NCI-H146 treated with DMSO at 0.1 percent for 48 hours (cell line): Measurements from ENCODE around the gene ALDH1B1.
A peak's percentile ranks its signal among the peaks of the same experiment; 100 is the strongest.
"Not testable (repeated sequence)": the region's sequence is repeated elsewhere in the genome, so short reads cannot be mapped to it uniquely, and the experiment has no call there.

Source experiments
- DNase-seq: peaks from one replicate; lab custom pipeline; 2025; ENCODE audit not compliant: unreplicated experiment; lab: John Stamatoyannopoulos, UW

ALDH1B1 gene

DNA sequence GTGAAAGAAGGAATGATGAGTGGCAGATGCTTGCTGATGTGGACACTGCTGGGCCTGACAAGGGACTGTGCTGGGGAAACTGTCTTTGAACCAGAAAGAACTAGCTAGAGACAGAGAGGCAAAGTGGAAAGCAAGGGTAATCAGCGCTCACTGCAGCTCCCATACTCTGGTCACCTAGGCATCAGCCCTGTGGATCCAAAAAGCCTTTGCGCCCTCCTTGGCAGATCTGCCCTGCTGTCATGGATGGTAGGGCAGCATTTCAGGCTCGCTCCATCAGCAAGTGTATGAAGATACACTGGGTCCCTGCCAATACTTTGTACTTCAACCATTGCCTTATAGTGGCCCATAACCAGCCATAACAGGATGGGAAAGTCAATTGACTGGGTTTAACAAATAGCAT is 6.6 kb upstream of the ALDH1B1 start:
- no peak for DNase-seq

DNA sequence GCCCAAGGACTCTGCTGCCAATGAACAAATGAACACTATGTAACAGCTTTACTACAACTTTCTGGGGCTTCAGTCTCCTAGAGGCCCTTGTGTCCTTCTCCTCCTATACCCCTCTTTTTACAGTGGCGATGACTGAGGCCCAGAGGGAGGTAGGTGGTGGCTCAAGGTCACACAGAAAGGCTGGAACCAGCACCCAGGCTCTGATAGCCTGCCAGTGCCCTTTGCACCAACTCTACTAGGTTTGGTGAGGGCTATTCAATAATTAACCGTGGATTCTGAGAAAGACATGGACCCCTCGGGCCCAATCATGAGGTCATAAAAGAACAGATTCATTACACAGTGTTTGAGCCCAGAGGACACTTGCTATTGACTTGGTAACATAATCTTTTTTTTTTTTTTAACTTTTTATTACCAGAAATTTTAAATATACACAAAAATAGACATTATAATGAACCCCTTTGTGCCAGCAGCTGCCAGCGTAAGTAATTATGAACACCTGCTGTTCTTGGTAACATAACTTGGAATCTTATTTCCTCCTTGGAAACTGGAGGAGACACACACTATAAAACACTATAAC is 6.1 kb upstream of the ALDH1B1 start:
- peak; percentile 92 for DNase-seq

GRCh38 chr9:38387066-38387465 is 5.4 kb upstream of the ALDH1B1 start:
- DNase-seq = no peak

DNA sequence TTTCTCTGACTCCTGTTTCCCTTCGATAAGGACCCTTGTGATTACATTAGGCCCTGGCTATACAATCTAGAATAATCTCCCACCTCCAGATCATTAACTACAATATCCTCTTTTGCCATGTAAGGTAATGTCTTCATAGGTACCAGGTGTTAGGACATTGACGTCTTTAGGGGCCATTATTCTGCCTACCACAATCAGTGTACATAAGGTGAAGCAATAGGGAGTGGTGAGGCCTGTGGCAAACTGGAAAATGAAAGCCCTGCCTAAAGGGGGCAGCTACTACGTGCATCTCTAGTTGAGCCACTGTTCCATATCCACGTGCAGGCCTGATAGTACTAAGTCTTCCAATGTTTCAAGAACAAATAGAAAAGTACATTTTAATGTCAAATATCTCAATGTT is 4.8 kb upstream of the ALDH1B1 start:
- DNase-seq = no peak

- DNase-seq = no peak
These were observed 3.9 kb upstream of the ALDH1B1 start for GRCh38 chr9:38388283-38389223.

DNA sequence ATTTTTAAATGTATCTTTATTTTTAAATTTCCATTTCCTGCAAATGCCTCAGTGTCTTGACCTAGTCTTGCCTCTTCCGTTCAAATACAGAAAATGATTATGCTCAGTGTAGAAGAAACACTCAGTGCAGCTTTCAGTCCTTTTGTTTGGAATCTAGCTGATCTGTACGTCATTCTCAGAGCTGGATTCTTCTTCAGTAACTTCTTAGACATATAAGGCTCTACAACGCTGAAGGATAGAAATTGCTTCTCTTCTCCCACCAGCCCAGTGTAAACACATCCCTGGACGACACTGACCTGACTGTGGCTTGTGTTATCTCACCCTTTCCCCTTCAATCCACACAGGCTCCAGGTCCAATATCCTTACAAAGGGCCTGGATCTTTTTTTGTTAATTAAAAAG is 3.2 kb upstream of the ALDH1B1 start:
- no peak for DNase-seq

- no peak for DNase-seq
These were observed 2.1 kb upstream of the ALDH1B1 start for GRCh38 chr9:38390442-38390841.

DNA sequence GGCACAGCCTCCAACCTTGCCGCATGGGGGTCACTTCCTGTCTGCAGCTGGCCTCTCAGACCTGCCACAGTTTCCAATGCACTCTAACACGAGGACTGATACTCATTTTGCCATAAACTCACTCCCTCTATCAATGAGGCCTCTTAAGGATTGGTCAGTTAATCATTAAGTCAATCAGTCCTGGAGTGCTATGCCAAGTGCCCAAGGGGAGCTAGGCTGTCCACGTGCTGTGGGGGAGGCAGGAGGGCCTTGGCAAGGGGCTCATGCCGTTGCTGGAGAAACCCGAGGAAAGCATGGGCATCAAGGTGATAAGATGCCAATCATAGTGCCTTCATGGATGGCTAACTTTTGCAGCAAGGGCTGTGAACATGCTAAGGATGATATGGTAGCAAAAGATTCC is 1.7 kb upstream of the ALDH1B1 start:
- DNase-seq = no peak

DNA sequence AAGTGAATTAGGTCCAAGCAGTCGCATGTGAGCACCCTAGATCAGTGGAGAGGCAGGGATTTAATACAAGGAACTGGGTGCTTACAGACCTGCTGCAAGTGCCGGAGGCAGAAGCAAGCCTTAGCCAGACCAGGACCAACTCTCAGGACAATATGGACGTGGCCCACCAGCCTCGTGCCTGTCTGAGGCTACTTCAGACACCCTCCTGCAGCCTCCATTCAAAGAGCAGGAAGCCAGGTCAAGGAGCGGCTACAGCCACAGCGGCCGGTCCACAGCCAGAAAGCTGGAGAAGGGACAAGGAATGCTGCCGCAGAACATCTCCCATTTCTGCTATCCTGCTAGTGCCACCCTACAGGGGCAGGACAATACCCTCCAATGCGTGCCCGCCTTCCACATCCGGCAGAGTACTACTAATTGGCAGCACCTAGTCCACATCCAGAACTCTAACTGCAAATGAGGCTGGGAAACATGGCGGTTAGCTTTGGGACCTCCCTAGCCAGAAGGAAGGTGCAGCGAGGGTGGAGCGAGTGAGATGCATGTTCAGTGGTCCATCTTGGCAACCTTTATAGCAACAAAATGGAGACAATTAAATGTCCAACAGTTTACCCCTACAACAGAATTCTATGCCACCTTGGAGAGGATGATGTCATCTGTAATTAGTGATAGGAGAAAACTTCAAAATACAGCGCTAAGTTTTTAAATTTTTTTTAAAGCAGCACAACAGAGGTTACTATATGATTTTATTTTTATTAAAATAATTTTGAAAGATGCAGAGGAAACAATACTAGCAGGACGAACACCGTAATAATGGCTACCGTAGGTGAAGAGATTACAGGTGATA is 1.0 kb upstream of the ALDH1B1 start:
- no peak for DNase-seq

- DNase-seq = no peak
These were observed 760 bp downstream of the ALDH1B1 start for GRCh38 chr9:38393128-38393796.

- peak; percentile 51 for DNase-seq
These were observed 1.9 kb downstream of the ALDH1B1 start for GRCh38 chr9:38394416-38394815.

- DNase-seq = no peak
These were observed 3.3 kb downstream of the ALDH1B1 start for GRCh38 chr9:38395653-38396370.

GRCh38 chr9:38396371-38396671 is 3.8 kb downstream of the ALDH1B1 start:
- no peak for DNase-seq

- DNase-seq = not testable (repeated sequence)
These were observed 6.7 kb downstream of the ALDH1B1 start for GRCh38 chr9:38399191-38399590.

GRCh38 chr9:38401994-38402393 is 9.5 kb downstream of the ALDH1B1 start:
- no peak for DNase-seq

DNA sequence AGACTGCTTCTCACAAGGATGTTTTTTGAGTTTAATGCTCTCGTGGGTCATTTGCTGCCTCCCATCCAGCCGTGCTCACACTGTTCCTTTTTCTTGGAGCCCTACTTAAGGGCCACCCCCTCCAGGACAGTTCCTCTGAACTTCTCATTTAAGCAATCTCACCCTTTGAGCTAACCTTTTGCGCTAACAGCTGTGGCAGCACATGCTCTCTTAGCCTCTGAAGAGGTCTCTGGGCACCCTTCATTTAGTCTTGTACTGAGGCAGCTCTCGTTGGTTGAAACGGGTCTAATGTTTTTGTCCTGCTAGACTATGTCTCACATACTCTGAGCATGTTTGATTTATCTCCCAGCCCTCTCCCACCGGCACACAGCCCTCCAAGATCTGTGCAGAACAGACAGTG is 11.8 kb downstream of the ALDH1B1 start:
- DNase-seq = no peak

- no peak for DNase-seq
These were observed 13.3 kb downstream of the ALDH1B1 start for GRCh38 chr9:38405785-38406184.

DNA sequence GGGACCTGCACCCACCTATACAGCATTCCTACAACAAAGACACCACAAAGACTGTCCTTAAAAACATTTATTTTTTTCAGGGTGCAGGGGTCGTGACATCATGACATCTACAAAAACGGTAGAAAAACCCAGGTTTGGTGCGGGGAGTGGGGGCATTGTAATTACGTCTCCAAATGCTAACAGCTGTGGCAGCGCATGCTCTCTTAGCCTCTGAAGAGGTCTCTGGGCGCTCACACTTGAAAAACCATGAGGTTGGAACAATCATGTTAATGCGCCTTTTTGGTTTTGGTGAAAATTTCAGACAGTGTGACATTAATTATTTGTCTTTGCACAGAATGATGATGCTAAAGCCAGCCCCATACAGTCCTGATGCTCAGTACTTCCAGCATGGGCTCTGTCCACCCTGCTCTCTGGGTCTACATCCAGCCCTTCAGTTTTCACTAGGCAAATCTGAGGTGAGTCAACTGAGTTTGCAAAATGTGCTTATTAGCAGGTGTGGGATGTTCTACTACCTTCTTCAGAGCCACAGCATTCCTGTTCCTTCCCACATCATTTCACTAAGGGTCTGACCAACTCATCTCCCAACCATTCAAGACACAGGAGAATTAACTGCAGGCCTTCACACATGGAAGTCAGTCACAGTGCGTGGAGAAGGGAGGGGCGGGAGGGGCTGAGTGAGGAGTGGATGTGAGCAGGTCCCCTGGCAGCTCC is 14.1 kb downstream of the ALDH1B1 start:
- DNase-seq = no peak

DNA sequence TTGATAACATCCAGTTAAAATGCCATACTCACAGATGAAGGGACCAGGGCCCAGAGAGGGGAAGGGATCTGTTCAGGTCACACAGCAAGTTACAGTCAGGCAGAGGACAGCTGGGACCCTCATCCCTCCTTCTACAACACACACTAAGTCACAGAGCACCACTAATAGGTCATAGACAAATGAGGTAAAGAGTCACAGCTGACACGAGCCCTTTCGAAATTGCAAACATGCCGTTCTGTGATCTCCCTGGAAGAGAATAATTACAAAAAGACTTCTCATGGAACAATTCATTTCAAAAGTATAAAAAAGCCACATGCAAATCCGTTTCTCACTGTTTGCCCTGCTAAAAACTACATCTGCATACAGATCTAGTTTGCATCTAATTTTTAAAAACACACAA is 16.2 kb downstream of the ALDH1B1 start:
- no peak for DNase-seq

- DNase-seq = no peak
These were observed 20.2 kb downstream of the ALDH1B1 start for GRCh38 chr9:38412751-38413150.
